HepG2 (cell line): ENCODE results near the gene RNF150. TPM values are rescaled to one million over a fixed set of nuclear protein-coding genes. Genes with fewer than 3 reads are reported as not detected.

Experiments
- ATAC-seq: fragments of 200-7000 bp; cut with Tn5 transposase; 3 replicates; pipeline ENCODE4 v1.9.1; 2020; ENCODE audit warnings: mild to moderate bottlenecking, moderate library complexity
- BruUV-seq: library from RNA; stranded (reverse); fragments of 400-500 nt; replicated peaks from 2 replicates; lab custom pipeline; 2021; lab: Mats Ljungman, UMichigan
- CTCF ChIA-PET: fragments of 300-600 bp; formaldehyde crosslinking; extraction: SDS; loops from one replicate; lab custom pipeline; 2021; ENCODE audit warnings: low total read pairs, inconsistent platforms, low intra/inter-chr PET ratio; lab: Yijun Ruan, JAX
- POLR2A ChIA-PET: fragments of 350-600 bp; sonication (Branson Sonifier 250); formaldehyde crosslinking; loops from one replicate; lab custom pipeline; 2020; ENCODE audit warnings: antibody characterized with exemption, inconsistent platforms; lab: Yijun Ruan, JAX
- DNase-seq: peaks from one replicate; pipeline ENCODE4 v3.0.0-alpha.2; 2015; ENCODE audit warnings: low spot score
- FAIRE-seq: peaks from 3 replicates; lab custom pipeline; 2011; peaks lifted over from hg19 to GRCh38; lab: Jason Lieb, UNC
- H2AFZ ChIP-seq: one replicate; pipeline ENCODE4 v1.6.1; 2011; ENCODE audit warnings: low read length, inconsistent platforms
- H3K27ac ChIP-seq: fragments of 300-600 bp; 3 replicates; pipeline ENCODE4 v1.8.0; 2011; ENCODE audit warnings: mixed run types, mild to moderate bottlenecking, mixed read lengths, low read length, inconsistent platforms; ENCODE audit not compliant: insufficient read depth; ENCODE audit errors: extremely low read length
- H3K27me3 ChIP-seq, 2 experiments: fragments of 200-600 bp in 1 of 2; 2 replicates in 1 of 2; 3 replicates in 1 of 2; pipeline versions ENCODE4 v1.6.0 to v1.8.0; 2011; ENCODE audit warnings: low read length in 2 of 2, mild to moderate bottlenecking in 2 of 2, moderate library complexity in 2 of 2, inconsistent platforms in 1 of 2; ENCODE audit not compliant: insufficient read depth in 2 of 2, control insufficient read depth in 1 of 2
- H3K36me3 ChIP-seq, 2 experiments: fragments of 200-600 bp in 1 of 2; replicated peaks in 1 of 2; 2 replicates in 1 of 2; 3 replicates in 1 of 2; pipeline versions ENCODE4 v1.5.1 to v1.8.0; 2011; ENCODE audit warnings: low read length in 2 of 2, inconsistent platforms in 1 of 2; ENCODE audit not compliant: insufficient read depth in 2 of 2, control insufficient read depth in 1 of 2
- H3K4me1 ChIP-seq: 2 replicates; pipeline ENCODE4 v1.5.1; 2012; ENCODE audit warnings: low read length, inconsistent platforms; ENCODE audit not compliant: insufficient read depth
- H3K4me2 ChIP-seq: 2 replicates; pipeline ENCODE4 v1.6.0; 2011; ENCODE audit warnings: low read depth, low read length, inconsistent platforms
- H3K4me3 ChIP-seq, 3 experiments: fragments of 200-600 bp in 1 of 3; sonication (generic), shearing (Covaris generic) in 1 of 3; replicated peaks in 1 of 3; 2 replicates each; pipeline ENCODE4 v1.5.1; 2011 to 2016; ENCODE audit warnings: low read length in 3 of 3, inconsistent platforms in 2 of 3, low read depth in 2 of 3, mild to moderate bottlenecking in 2 of 3, control low read depth in 1 of 3, mixed read lengths in 1 of 3; ENCODE audit not compliant: insufficient read depth in 1 of 3
- H3K79me2 ChIP-seq: one replicate; pipeline ENCODE4 v1.6.1; 2011; ENCODE audit warnings: low read length, inconsistent platforms; ENCODE audit not compliant: insufficient read depth
- H3K9ac ChIP-seq: 2 replicates; pipeline ENCODE4 v1.6.0; 2011; ENCODE audit warnings: mild to moderate bottlenecking, low read depth, low read length, inconsistent platforms; ENCODE audit not compliant: insufficient read depth
- H3K9me3 ChIP-seq: 2 replicates; pipeline ENCODE4 v1.5.1; 2012; ENCODE audit warnings: mild to moderate bottlenecking, low read length
- H4K20me1 ChIP-seq: 2 replicates; pipeline ENCODE4 v1.6.0; 2011; ENCODE audit warnings: inconsistent platforms, mild to moderate bottlenecking, low read length, moderate library complexity; ENCODE audit not compliant: insufficient read depth
- EED ChIP-seq: sonication (generic); formaldehyde crosslinking; IDR thresholded peaks from 2 replicates; pipeline ENCODE4 v1.5.0; 2020; ENCODE audit warnings: mild to moderate bottlenecking, missing genetic modification reagents
- MED1 ChIP-seq: sonication (generic); formaldehyde crosslinking; IDR thresholded peaks from 2 replicates; pipeline ENCODE4 v1.4.0; 2020; ENCODE audit warnings: missing genetic modification reagents
- RAD21 ChIP-seq: fragments of 450-650 bp; formaldehyde crosslinking; IDR thresholded peaks from 2 replicates; pipeline ENCODE4 v1.5.0; 2020; ENCODE audit warnings: mild to moderate bottlenecking
- SMYD3 ChIP-seq: sonication (generic); formaldehyde crosslinking; IDR thresholded peaks from 2 replicates; pipeline ENCODE4 v1.8.1; 2023; ENCODE audit warnings: mild to moderate bottlenecking, missing genetic modification reagents
- SNRNP70 ChIP-seq: fragments of 200-400 bp; formaldehyde crosslinking; IDR thresholded peaks from 2 replicates; pipeline ENCODE4 v1.6.1; 2017; ENCODE audit warnings: mild to moderate bottlenecking, low read depth, low read length, moderate library complexity
- SP140L ChIP-seq: sonication (generic); formaldehyde crosslinking; IDR thresholded peaks from 2 replicates; pipeline ENCODE4 v1.4.0; 2020; ENCODE audit warnings: missing genetic modification reagents, borderline replicate concordance
- TBL1XR1 ChIP-seq: fragments of 150-350 bp; IDR thresholded peaks from 2 replicates; pipeline ENCODE4 v1.6.1; 2014; ENCODE audit warnings: borderline replicate concordance, low read length; ENCODE audit not compliant: partially characterized antibody
- ZBTB38 ChIP-seq: sonication (generic); formaldehyde crosslinking; IDR thresholded peaks from 2 replicates; pipeline ENCODE4 v1.5.1; 2020; ENCODE audit warnings: mild to moderate bottlenecking, missing genetic modification reagents
- ZNF124 ChIP-seq: sonication (generic); formaldehyde crosslinking; IDR thresholded peaks from 2 replicates; pipeline ENCODE4 v1.4.0; 2020; ENCODE audit warnings: missing genetic modification reagents
- ZNF136 ChIP-seq: sonication (generic); formaldehyde crosslinking; IDR thresholded peaks from 2 replicates; pipeline ENCODE4 v1.8.1; 2022; ENCODE audit warnings: low read depth, mild to moderate bottlenecking, moderate library complexity, missing genetic modification reagents
- ZNF24 ChIP-seq: fragments of 450-650 bp; IDR thresholded peaks from 2 replicates; pipeline ENCODE4 v1.6.1; 2017; ENCODE audit warnings: antibody characterized with exemption, mild to moderate bottlenecking
- ZNF331 ChIP-seq: sonication (generic); formaldehyde crosslinking; IDR thresholded peaks from 2 replicates; pipeline ENCODE4 v1.4.0; 2020; ENCODE audit warnings: missing genetic modification reagents
- ZNF672 ChIP-seq: sonication (generic); formaldehyde crosslinking; IDR thresholded peaks from 2 replicates; pipeline ENCODE4 v1.8.1; 2022; ENCODE audit warnings: missing genetic modification reagents
- WGBS: methylation state at CpG from one replicate; pipeline ENCODE4 v1.1.6; 2017; ENCODE audit warnings: low lambda C conversion rate; 5-methylcytosine and 5-hydroxymethylcytosine counted together
- in situ Hi-C: cut with HindIII; loops from 2 replicates; pipeline ENCODE4 v1.10.0; 2017; ENCODE audit warnings: low pct_unique_long_range_greater_than_20kb; ENCODE audit not compliant: extremely low pct_ligation_motif_present
- intact Hi-C: fragments of 100-400 bp; cut with micrococcal nuclease; formaldehyde crosslinking; loops from one replicate; pipeline ENCODE4 v1.10.0; 2022; ENCODE audit not compliant: unreplicated experiment
- polyA plus RNA-seq, 8 experiments: library from polyadenylated mRNA; depleted of rRNA in 3 of 8; stranded (reverse) in 7 of 8; unstranded in 1 of 8; fragments of >200 nt; fragmentation: Illumina TruSeq in 4 of 8; extraction: Trizol in 4 of 8; gene quantifications; 2 replicates each; pipeline versions ENCODE4 v1.2.1 to v1.2.3, GENCODE V29; 2011 to 2016; ENCODE audit warnings: low read depth in 4 of 8, missing spikeins in 1 of 8, mixed read lengths in 1 of 8; ENCODE audit not compliant: insufficient read depth in 1 of 8
- total RNA-seq, 5 experiments: library from RNA; depleted of rRNA; stranded (reverse); fragments of >200 nt; fragmentation: Illumina TruSeq; extraction: Trizol; gene quantifications; 2 replicates each; pipeline ENCODE4 v1.2.3, GENCODE V29; 2016; ENCODE audit warnings: low read depth in 1 of 5
- TF ChIP-seq, protein P1 (sequence below): sonication (generic); formaldehyde crosslinking; IDR thresholded peaks from 2 replicates; pipeline ENCODE4 v1.5.0; 2020; ENCODE audit warnings: mild to moderate bottlenecking, missing genetic modification reagents, borderline replicate concordance

RNF150 gene
- total and polyA plus RNA-seq, 2 of the 13 experiments (the other 11 are each of a cell fraction or from before 2014, with no cell fraction given), result 0.02 to 0.03 TPM

DNA sequence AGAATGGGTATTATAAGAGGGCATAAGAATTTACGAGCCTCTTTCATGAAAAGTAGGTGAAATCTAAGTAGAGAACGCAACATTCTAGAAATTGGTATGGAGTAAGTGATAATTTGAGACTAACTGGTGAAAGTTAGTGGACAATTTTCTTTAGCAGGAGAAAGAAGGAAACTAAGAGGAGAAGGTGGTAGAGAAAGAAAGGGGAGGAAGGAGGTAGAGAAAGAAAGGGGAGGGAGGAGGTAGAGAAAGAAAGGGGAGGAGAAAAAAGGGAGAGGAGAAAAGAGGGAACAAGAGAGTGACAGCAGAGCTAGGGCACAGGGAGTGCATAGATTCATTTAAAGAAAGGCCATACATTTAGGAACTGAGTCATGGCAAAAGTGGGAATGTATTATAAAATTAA lies 94.1 kb downstream of the RNF150 start:
- in situ Hi-C loops, result no loop called here
- no peak overlapping the region for H3K4me3 ChIP-seq
- CTCF ChIA-PET, result no interaction called here
- no peaks in the 10 kb centered on the region for H3K27me3 ChIP-seq
- intact Hi-C loops, result no loop called here
- DNase-seq, result no peak
- no TSS peak for BruUV-seq
- TF ChIP-seq ZNF124 (CRISPR knock-in tag) (no peak), ZNF136 (CRISPR knock-in tag) (no peak), ZNF672 (no peak), ZBTB38 (CRISPR knock-in tag) (no peak), MED1 (CRISPR knock-in tag) (no peak), ZNF24 (no peak), SP140L (no peak), SNRNP70 (no peak), EED (CRISPR knock-in tag) (no peak), RAD21 (no peak), TBL1XR1 (no peak), ZNF331 (CRISPR knock-in tag) (no peak), SMYD3 (CRISPR knock-in tag) (no peak)
- TF ChIP-seq, protein P1, sequence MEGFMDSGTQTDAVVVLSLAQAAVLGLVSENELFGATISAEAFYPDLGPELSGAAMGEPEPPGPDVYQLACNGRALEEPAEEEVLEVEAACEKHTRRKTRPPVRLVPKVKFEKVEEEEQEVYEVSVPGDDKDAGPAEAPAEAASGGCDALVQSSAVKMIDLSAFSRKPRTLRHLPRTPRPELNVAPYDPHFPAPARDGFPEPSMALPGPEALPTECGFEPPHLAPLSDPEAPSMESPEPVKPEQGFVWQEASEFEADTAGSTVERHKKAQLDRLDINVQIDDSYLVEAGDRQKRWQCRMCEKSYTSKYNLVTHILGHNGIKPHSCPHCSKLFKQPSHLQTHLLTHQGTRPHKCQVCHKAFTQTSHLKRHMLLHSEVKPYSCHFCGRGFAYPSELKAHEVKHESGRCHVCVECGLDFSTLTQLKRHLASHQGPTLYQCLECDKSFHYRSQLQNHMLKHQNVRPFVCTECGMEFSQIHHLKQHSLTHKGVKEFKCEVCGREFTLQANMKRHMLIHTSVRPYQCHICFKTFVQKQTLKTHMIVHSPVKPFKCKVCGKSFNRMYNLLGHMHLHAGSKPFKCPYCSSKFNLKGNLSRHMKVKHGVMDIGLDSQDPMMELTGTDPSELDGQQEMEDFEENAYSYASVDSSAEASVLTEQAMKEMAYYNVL (CRISPR knock-in tag), result no peak
- no peak for ATAC-seq
- H2AFZ ChIP-seq, result no peak overlapping the region
- no peaks in the 10 kb centered on the region for H3K9me3 ChIP-seq
- H3K79me2 ChIP-seq, result no peaks in the 10 kb centered on the region
- no peak for FAIRE-seq
- H3K4me1 ChIP-seq, result no peaks in the 10 kb centered on the region
- 24% methylated on average over 2 of the region's 2 CpGs for WGBS
- no peak overlapping the region for H3K4me2 ChIP-seq
- no peaks in the 10 kb centered on the region for H3K36me3 ChIP-seq
- H3K9ac ChIP-seq, result no peak overlapping the region
- no peaks in the 10 kb centered on the region for H4K20me1 ChIP-seq
- no peak overlapping the region for H3K27ac ChIP-seq
- POLR2A ChIA-PET, result no interaction called here
